ENCODE results near the gene CROCC. TPM values are rescaled to one million over a fixed set of nuclear protein-coding genes. Genes with fewer than 3 reads are reported as not detected.

Gene CROCC
- polyA plus RNA-seq, 1 donor = 38.8 TPM

DNA sequence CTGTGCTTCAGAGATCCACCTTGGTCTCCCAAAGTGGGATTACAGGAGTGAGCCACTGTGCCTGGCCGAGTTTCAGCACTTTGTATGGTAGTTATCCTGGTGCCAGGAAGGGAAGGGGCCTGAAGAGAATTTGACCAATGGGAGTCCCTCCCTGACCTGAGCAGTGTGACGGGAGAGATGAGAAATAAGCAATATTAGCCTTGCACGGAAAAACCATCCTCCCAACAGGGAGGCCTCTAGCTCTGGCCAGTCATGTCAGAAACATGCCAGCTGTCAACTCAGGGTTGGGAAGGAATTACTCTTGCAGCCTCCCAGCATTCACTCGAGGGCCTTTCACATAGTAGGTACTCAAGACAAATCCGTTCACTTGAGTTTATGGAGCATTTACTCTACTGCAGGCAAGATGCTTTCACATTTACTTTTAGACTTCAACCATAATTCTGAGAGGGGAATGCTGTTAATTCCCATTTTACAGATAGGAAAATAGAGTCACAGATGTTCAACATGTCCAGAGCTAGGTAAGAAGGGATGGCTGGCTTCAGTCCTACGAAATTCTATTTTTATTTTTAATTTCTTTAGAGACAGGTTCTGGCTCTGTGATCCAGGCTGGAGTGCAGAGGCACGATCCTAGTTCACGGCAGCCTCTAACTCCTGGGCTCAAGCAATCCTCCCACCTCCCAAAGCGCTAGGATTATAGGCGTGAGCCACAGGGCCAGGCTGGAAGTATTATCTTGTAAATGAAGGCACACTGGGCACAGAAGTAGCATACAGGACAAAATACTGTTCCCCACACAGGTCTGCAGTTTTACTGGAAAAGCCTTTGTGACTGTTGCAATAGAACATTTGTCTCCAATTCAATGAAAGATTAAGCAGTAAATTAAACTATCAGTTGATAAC lies 93.2 kb downstream of the CROCC start:
- DNase-seq = no peak

DNA sequence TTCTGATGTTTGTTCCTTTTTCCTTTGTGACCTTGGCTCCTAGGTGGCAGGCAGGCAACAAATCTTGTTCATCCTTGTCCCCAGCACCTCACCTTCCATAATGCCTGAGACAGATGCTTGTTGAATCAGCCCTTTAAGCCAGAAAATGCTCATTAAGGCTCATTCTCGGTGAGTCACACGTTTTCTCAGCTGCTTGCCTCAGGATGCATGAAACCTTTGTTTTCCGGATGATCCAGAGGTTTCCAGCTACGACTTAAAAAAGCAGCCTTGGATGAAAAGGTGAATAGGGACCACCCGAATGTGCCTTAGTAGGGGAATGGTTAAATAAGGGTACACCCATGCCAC lies 94.6 kb downstream of the CROCC start:
- no peak for DNase-seq

GRCh38 chr1:17017435-17017834 lies 95.7 kb downstream of the CROCC start:
- no peak for DNase-seq

GRCh38 chr1:17018849-17019248 lies 97.1 kb downstream of the CROCC start:
- DNase-seq = no peak

DNA sequence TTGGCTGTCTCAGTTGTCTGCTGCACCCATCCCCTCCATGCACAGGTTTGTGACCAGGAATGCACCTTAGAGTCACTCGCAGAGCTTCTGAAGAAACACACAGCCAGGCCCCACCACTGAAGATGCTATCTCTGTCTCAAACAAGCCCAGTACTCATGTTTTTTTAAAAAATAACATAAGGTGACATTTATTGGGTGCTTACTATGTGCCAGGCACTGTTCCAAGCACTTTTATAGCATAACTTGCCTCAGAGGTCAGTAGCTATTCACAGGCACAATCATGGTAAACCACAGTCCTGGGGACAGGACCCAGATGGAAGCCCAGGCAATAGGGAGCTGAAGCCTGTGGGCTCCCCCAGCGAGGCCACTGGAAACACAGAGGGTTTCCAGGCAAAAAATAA lies 98.8 kb downstream of the CROCC start:
- DNase-seq = no peak

- DNase-seq = no peak
Observed at GRCh38 chr1:17021896-17022295, 100.2 kb downstream of the CROCC start.

Other genes starting within 250 kb of the CROCC start
- gene RNU1-4, start 181.4 kb upstream of the CROCC start, polyA plus RNA-seq (ENCODE audit: insufficient read length) = not detected
- gene RNU1-2, start 26.0 kb upstream of the CROCC start, polyA plus RNA-seq (ENCODE audit: insufficient read length) = not detected
- 70.4 TPM for gene MFAP2, start 58.7 kb downstream of the CROCC start, polyA plus RNA-seq (ENCODE audit: insufficient read length)
- 22.7 TPM for gene ATP13A2, start 90.0 kb downstream of the CROCC start, polyA plus RNA-seq (ENCODE audit: insufficient read length)
- gene SDHB, start 132.1 kb downstream of the CROCC start, polyA plus RNA-seq (ENCODE audit: insufficient read length) = 105 TPM
- 147 TPM for gene PADI2, start 197.5 kb downstream of the CROCC start, polyA plus RNA-seq (ENCODE audit: insufficient read length)

Measured in hindlimb muscle (tissue), 1 donor.